GM19467 (cell line): ENCODE results near the gene CRADD.

ENCODE experiments used
- ATAC-seq: cut with Tn5 transposase; IDR thresholded peaks from one replicate; pipeline ENCODE4 v1.9.1; 2021; ENCODE audit warnings: mild to moderate bottlenecking, moderate library complexity; ENCODE audit not compliant: unreplicated experiment

CRADD gene

GRCh38 chr12:93804392-93805179, 127.4 kb downstream of the CRADD start:
- ATAC-seq, result no peak

- ATAC-seq, result no peak
These were observed 128.6 kb downstream of the CRADD start for GRCh38 chr12:93805736-93806141.

GRCh38 chr12:93807354-93807753, 130.2 kb downstream of the CRADD start:
- no peak for ATAC-seq

- no peak for ATAC-seq
These were observed 131.2 kb downstream of the CRADD start for GRCh38 chr12:93808169-93808899.

GRCh38 chr12:93812626-93813025, 135.5 kb downstream of the CRADD start:
- ATAC-seq, result no peak

- ATAC-seq, result no peak
These were observed 136.0 kb downstream of the CRADD start for GRCh38 chr12:93813186-93813585.

- ATAC-seq, result no peak
These were observed 137.0 kb downstream of the CRADD start for GRCh38 chr12:93813972-93814821.

GRCh38 chr12:93818488-93819049, 141.4 kb downstream of the CRADD start:
- no peak for ATAC-seq

GRCh38 chr12:93819050-93819491, 141.9 kb downstream of the CRADD start:
- no peak for ATAC-seq

GRCh38 chr12:93823616-93824391, 146.6 kb downstream of the CRADD start:
- no peak for ATAC-seq

- ATAC-seq, result no peak
These were observed 147.6 kb downstream of the CRADD start for GRCh38 chr12:93824514-93825500.

GRCh38 chr12:93825501-93825888, 148.3 kb downstream of the CRADD start:
- no peak for ATAC-seq

- ATAC-seq, result no peak
These were observed 148.9 kb downstream of the CRADD start for GRCh38 chr12:93825931-93826555.

GRCh38 chr12:93827179-93827578, 150.0 kb downstream of the CRADD start:
- no peak for ATAC-seq

GRCh38 chr12:93827669-93828068, 150.5 kb downstream of the CRADD start:
- ATAC-seq, result no peak

GRCh38 chr12:93829016-93829415, 151.8 kb downstream of the CRADD start:
- no peak for ATAC-seq

GRCh38 chr12:93831374-93831773, 154.2 kb downstream of the CRADD start:
- ATAC-seq, result no peak

GRCh38 chr12:93832131-93832530, 155.0 kb downstream of the CRADD start:
- no peak for ATAC-seq

- ATAC-seq, result no peak
These were observed 156.8 kb downstream of the CRADD start for GRCh38 chr12:93833946-93834345.
